ENCODE data around the gene FXYD7. TPM values are rescaled to one million over a fixed set of nuclear protein-coding genes. Genes with fewer than 3 reads are reported as not detected.

Gene FXYD7
- total and polyA plus RNA-seq, 10 donors, result 1.2 to 4.4 (median 2.3) TPM; not detected in 1

DNA sequence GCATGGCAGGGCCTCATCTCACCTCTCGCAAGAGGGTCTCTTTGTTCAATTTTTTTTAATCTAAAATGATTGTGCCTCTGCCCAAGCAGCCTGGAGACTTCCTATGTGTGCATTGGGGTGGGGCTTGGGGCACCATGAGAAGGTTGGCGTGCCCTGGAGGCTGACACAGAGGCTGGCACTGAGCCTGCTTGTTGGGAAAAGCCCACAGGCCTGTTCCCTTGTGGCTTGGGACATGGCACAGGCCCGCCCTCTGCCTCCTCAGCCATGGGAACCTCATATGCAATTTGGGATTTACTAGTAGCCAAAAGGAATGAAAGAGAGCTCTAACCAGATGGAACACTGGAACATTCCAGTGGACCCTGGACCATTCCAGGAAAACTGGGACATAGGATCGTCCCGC, 19.5 kb upstream of the FXYD7 start:
- Histone ChIP-seq H3K36me3 (no peaks in the 10 kb centered on the region), H3K4me3 (peak overlapping the region in 3 of 8 donors; percentile 47 to 75 (median 49)), H3K27me3 (replicated peaks in 1 of 7) (no peaks in the 10 kb centered on the region), H3K9me3 (no peaks in the 10 kb centered on the region), H3K27ac (peak overlapping the region in 7 of 8 donors; percentile 60 to 90 (median 84)), H3K4me1 (peaks cover 9 to 53% (median 33%) of the 10 kb centered on the region in 6 donors)
- no peak for DNase-seq
- WGBS, 5 donors, result 76 to 89% (median 83%) methylated on average over 5 of the region's 5 CpGs
- no peak for TF ChIP-seq POLR2A (IDR thresholded peaks at IDR 0.05)
- TF ChIP-seq POLR2AphosphoS5 (IDR thresholded peaks at IDR 0.05), result no peak
- TF ChIP-seq, protein P1, sequence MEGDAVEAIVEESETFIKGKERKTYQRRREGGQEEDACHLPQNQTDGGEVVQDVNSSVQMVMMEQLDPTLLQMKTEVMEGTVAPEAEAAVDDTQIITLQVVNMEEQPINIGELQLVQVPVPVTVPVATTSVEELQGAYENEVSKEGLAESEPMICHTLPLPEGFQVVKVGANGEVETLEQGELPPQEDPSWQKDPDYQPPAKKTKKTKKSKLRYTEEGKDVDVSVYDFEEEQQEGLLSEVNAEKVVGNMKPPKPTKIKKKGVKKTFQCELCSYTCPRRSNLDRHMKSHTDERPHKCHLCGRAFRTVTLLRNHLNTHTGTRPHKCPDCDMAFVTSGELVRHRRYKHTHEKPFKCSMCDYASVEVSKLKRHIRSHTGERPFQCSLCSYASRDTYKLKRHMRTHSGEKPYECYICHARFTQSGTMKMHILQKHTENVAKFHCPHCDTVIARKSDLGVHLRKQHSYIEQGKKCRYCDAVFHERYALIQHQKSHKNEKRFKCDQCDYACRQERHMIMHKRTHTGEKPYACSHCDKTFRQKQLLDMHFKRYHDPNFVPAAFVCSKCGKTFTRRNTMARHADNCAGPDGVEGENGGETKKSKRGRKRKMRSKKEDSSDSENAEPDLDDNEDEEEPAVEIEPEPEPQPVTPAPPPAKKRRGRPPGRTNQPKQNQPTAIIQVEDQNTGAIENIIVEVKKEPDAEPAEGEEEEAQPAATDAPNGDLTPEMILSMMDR (IDR thresholded peaks at IDR 0.05 in 8 of 11, conservative IDR thresholded peaks at IDR 0.05 in 3 of 11), result no peak
- intact Hi-C loops (cut with DNase I; ENCODE audit: low total_unique reads), result no loop called here

DNA sequence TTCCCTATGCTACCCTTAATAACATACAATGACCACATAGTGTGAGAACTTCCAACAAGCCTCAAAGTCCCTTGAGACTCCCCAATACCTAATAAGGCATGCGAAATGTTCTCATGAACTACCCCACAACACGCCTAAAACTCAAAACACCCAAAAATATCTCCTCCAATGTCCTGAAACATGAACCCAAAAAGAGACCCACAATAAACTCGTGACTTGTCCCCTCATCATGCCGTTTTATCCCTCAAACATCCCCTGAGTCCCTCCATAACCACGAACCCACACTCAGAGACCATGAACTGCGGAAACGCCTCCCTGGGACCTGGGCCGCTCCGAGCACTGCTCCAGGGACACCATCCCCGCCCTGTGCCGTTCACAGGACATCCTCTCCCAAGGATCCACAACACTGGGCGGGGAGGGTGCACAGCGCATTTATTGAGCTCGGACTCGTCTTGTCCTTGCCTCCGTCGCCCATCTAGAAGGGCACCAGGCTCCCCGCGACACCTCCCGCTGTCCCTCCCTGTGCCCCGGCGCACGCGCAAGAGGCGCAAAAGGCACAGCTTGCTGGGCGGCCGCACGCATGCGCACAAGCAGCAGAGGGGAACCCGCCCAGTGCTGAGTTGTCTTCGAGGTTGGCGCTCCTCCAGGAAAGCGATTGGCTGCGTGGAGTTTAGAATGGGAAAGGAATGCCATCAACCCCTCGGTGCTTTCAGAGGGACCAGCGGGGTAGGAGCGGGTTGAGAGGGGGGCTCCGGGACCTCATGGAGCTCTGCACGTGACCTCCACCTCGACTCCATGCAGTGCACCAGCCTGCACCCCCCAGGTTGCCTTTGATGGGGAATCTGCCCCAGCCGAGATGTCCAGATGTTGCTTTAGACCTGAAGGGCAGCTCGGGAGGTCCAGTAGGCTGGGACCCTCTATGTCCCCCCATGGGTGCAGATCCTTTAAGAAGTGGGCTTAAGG, 18.7 kb upstream of the FXYD7 start:
- Histone ChIP-seq H3K27me3 (replicated peaks in 1 of 7) (no peaks in the 10 kb centered on the region), H3K27ac (peak overlapping the region; percentile 48 to 90 (median 84)), H3K4me1 (peaks cover 9 to 45% (median 30%) of the 10 kb centered on the region in 6 donors), H3K4me3 (peak overlapping the region; percentile 30 to 75 (median 46)), H3K36me3 (no peaks in the 10 kb centered on the region), H3K9me3 (no peaks in the 10 kb centered on the region)
- WGBS, 5 donors, result 10 to 20% (median 15%) methylated on average over 23 to 42 of the region's 42 CpGs
- DNase-seq, result peak; percentile 95
- peak; percentile 97 to 99 (median 98) for TF ChIP-seq POLR2AphosphoS5 (IDR thresholded peaks at IDR 0.05)
- peak in 1 of 3 donors; percentile 15 for TF ChIP-seq POLR2A (IDR thresholded peaks at IDR 0.05)
- TF ChIP-seq, protein P1 (IDR thresholded peaks at IDR 0.05 in 8 of 11, conservative IDR thresholded peaks at IDR 0.05 in 3 of 11), result no peak
- intact Hi-C loops (cut with DNase I; ENCODE audit: low total_unique reads), result no loop called here

DNA sequence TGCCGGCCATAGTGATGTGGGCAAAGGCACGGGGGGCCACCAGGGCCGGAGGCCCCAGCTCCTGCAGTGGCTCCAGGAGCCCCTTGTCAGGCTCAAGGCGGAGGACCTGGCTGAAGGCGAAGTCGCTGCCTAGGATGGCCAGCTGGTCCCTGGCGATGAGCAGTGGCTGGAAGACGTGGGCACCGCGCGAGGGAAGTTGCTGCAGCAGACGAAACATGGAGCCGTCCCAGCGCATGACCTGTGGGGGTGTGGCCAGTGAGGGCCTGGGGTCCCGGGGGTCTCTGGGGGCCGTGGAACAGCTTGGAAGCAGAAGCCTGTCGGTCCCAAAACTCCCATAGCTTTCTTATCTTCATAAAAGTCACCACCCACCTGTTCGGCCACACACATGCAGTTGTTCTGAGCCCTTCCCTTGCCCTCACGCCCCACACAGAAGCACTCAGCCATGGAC, 17.8 kb upstream of the FXYD7 start:
- Histone ChIP-seq H3K9me3 (no peaks in the 10 kb centered on the region), H3K4me3 (no peak overlapping the region), H3K27me3 (replicated peaks in 1 of 7) (no peaks in the 10 kb centered on the region), H3K36me3 (no peaks in the 10 kb centered on the region), H3K4me1 (peaks cover 9 to 37% (median 27%) of the 10 kb centered on the region in 6 donors), H3K27ac (peak overlapping the region in 3 of 8 donors; percentile 84 to 88 (median 87))
- peak; percentile 78 for DNase-seq
- intact Hi-C loops (cut with DNase I; ENCODE audit: low total_unique reads), result no loop called here
- 83 to 93% (median 85%) methylated on average over 19 of the region's 19 CpGs for WGBS, 5 donors
- TF ChIP-seq POLR2AphosphoS5 (IDR thresholded peaks at IDR 0.05) (no peak), POLR2A (IDR thresholded peaks at IDR 0.05) (no peak)
- TF ChIP-seq, protein P1 (IDR thresholded peaks at IDR 0.05 in 8 of 11, conservative IDR thresholded peaks at IDR 0.05 in 3 of 11), result no peak
